T-helper 2 cell treated with Interferon-gamma antibody and Interleukin-4, amounts not matched to agents 100 ng/mL and 5 ng/mL, for 36 hours (primary cell): Measurements from ENCODE around the gene CLRN2. TPM values are rescaled to one million over a fixed set of nuclear protein-coding genes. Genes with fewer than 3 reads are reported as not detected.

ENCODE experiments used
- intact Hi-C: fragments of 100-400 bp; cut with micrococcal nuclease; formaldehyde crosslinking; loops from one replicate; pipeline ENCODE4 v1.15.1; 2023
- total RNA-seq: library from RNA; stranded (reverse); gene quantifications from 2 replicates; pipeline ENCODE4 v1.2.3, GENCODE V29; 2022

The CLRN2 gene
- total RNA-seq: not detected in 2 replicates

- intact Hi-C loops: loop anchor here (5.0 kb wide), 1 partner anchor 507 kb away; the partner anchor contains the start of gene LCORL
Observed at GRCh38 chr4:17514865-17515264, at the start of gene CLRN2. TSS of gene CLRN2 (plus strand) at chr4:17515165. CDS start at chr4:17515267, 102 bp downstream.

DNA sequence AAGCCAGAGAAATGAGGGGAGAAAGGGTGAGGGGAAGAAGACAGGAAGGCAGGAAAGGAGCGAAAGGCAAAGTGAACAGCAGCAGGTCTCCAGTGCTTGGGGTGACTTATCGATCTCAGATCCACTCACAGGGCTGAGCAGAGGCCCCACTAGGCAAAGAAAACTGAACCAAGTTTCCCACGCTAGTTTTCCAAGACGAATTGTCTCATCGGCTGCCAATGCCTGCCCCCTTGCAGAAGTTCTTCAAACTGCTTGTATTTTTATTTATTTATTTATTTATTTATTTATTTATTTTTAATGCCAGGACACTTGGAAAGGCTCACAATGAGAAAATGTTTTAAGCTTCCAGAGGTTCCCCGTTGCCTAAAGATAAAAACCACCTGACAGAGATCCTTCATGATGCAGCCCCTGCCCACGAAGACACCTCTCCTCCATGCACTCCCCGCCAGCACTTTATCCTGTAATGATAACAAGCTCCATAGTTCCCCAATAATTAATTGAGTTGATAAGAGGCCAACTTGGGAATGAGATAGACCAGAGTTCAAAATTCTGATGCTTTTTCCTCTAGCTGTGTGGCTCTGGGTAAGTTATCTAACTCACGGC, 46.2 kb upstream of the CLRN2 start:
- intact Hi-C loops: loop anchor here (1.0 kb wide), 1 partner anchor 121 kb away; no protein-coding TSS in a partner anchor

DNA sequence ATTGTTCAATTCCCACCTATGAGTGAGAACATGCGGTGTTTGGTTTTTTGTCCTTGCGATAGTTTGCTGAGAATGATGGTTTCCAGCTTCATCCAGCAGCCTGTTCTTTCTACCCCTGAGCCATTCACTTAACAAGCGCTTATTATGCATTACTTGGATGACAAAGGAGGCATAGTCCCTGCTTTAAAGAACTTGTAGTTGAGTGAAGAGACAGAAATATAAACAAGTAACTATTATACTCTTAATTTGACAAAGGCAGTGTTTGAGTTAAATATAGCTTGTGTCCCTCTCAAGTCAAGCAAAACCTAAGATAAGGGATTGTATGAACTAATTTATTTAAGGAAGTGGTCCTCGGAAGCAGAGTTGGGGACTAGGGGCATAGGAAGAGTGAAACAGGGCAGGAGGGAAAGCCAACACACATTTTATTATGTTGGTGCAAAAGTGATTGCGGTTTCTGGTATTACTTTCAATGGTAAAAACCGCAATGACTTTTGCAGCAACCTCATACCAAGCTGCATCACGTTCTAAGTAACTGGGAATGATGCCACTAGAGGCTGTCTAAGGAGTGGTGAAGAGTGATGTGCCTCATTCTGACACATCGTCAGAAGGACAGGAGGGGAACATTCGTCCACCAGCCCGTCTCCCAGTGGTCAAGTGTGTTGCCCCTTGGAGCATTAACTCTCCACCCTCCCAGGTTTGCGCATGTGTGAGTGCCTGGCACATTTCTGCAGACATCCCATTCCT, 44.9 kb upstream of the CLRN2 start:
- intact Hi-C loops: loop anchor here (5.0 kb wide), 1 partner anchor 1178 kb away; no protein-coding TSS in a partner anchor

GRCh38 chr4:17475481-17475880, 39.5 kb upstream of the CLRN2 start:
- intact Hi-C loops: no loop called here

DNA sequence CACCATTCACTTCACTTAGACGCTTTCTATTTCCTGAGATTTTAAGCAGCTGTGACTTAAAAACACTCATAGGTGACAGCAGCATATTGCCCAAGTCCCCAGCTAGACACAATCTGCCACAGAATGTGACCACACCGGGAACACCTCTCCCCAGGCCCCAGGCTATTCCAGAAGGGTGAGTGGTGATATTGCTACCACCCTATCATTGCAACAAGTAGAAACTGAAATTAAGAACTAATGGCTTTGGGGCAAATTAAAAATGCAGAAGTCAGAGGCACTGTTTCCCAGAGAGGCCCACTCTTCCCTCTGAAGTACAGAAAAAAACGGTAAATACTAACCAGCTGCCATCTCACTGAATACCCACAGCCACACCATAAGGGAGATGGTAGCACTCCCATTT, 38.1 kb upstream of the CLRN2 start:
- intact Hi-C loops: no loop called here

- intact Hi-C loops: no loop called here
Observed at GRCh38 chr4:17477774-17478472, 37.0 kb upstream of the CLRN2 start.

DNA sequence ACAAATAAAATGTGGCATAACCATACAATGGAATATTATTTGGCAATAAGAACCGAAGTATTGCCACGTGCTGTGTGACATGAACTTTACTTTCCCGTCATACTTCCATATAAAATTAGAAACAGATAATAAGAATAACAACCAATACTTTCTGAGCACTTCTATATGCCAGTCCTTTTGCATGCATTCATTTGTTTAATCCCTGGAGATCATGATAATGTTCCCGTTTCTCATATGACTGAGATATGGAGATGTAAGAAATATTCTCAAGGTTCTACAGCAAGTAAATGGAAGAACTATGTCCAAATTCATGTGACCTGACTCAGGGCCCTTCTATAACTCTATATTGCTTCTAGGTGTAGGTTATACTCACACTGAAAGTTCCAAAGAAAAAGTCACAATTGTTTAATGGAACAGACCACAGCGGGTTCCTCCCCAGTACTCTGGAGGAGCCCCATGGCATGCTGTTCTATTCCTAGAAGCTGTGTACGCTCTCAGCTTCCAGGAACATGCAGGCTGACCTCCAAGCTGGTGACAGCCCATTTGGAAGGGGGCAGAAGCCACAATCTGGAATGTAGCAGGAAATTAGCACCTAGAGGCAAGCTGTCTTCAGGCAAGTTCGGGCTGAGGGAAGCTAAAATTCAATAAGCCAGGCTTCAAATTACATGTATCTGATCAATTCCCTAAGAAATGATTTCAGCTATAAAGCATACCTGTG, 34.6 kb upstream of the CLRN2 start:
- intact Hi-C loops: no loop called here

GRCh38 chr4:17480955-17481354, 34.0 kb upstream of the CLRN2 start:
- intact Hi-C loops: no loop called here

- intact Hi-C loops: no loop called here
Observed at GRCh38 chr4:17482716-17483115, 32.2 kb upstream of the CLRN2 start.

GRCh38 chr4:17489123-17489522, 25.8 kb upstream of the CLRN2 start:
- intact Hi-C loops: no loop called here

DNA sequence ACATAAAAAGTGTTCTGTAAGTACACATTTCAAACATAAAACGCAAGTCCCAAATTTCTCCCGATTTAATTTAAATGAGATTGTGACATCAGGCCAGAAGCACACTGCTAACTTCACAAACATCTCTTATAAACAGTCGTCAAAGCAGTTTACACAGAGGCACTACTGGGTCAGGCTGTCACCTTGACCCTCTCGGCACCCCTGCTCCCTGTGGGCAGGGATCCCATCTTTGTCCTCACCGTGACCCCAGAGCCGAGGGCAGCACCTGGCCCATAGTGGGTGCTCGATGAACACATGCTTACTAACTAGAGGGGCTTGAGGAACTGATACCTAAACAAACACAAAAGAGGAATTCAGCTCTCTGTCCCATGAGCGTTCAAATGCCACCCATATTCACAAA, 25.2 kb upstream of the CLRN2 start:
- intact Hi-C loops: no loop called here

DNA sequence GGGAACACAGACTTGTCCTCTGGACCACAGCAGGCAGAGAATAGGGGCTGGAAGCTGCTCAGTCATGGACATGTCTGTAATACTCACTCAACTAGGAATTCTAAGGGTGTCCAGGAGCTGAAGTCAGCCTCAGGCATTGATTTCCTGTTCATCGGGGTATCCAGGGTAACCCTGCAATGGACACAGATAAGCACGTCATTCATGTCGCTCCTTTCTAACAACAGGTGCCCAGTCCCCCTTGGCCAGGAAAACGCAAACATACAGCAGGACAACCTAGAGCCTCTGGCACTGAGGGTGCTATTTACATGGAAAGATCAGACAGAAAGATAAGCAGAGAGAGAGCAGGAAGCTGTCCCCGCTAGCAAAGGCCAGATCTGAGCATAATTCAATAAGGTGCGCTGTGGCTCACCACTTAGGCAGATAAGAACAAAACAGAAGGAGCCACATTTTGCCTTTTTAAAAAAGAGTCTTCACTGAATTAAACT, 24.3 kb upstream of the CLRN2 start:
- intact Hi-C loops: no loop called here

GRCh38 chr4:17491196-17491595, 23.8 kb upstream of the CLRN2 start:
- intact Hi-C loops: no loop called here

- intact Hi-C loops: no loop called here
Observed at GRCh38 chr4:17492058-17492741, 22.8 kb upstream of the CLRN2 start.

DNA sequence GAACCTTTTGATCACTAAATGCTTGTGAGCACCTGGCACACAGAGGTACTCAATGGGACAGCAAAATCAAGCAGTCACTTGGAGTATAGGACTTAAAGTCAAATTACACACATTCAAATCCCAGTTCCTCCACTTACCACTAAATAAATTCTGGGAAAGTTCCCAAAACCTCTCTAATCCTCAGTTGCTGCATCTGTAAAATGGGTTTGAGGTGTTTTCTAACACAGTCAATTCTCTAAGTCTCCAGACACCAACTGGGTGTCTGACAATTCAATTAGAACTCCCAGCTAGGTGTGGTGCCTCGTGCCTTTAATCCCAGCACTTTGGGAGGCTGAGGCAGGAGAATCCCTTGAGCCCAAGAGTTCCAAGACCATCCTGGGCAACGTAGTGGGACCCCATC, 22.1 kb upstream of the CLRN2 start:
- intact Hi-C loops: no loop called here

DNA sequence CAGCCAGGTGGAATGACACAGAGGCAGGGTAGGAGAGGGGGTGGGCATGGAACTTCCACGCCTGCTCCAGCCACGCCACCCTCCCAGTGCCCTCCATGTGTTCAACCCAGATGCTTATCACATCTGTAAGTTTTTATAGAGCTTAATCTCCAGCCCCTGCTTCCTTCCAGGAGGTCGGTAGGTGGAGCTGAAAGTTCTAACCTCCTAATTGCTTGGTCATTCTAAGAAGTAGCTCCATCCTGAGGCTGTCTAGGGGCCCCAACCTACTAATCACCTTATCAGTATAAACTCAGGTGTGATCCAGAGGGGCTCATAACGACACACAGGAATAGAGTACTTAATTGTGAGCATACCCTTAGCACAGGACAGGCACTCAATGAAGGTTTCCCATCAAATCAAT, 21.3 kb upstream of the CLRN2 start:
- intact Hi-C loops: no loop called here

DNA sequence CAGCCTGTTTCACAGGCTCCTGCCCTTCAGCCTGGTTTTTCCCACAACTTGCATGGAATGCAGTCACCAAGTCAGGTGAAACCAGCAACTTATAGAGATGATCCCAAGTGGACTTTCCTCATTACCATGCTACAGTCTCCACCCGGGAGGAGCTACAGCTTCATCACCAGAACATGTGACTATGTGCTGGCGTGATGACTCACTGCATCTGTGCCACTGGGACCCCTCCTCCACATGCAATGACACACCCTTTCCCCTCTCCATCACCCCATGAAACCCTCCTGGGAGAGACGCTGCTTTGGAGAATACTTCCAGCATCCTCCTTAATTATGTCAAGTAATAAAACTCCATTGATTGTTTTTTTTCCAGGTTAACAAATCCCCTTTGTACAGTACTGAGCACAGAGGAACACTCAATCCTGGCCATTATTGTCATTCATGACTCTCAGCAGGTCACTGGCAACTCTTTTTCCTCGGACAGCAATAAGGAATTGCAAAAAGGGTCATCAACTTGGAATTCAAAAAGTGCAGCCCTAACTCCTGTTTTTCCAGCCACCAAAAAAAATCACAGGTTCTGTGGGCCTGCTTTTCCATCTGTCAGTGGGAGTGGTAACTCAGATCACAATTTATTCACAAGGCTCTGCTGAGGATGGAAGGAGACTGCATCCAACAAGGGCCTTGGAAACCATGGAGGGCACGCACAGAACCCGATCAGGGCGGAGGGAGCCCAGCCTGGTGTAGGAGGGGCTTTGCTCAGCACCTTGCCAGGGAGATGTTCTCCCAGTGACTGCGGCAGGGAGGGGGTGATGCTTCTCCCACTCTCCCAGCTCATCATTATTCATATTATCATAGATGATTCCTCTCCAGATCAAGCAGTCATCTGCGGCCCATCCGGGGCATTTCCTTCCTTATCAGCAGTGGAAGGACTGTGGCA, 20.4 kb upstream of the CLRN2 start:
- intact Hi-C loops: no loop called here

DNA sequence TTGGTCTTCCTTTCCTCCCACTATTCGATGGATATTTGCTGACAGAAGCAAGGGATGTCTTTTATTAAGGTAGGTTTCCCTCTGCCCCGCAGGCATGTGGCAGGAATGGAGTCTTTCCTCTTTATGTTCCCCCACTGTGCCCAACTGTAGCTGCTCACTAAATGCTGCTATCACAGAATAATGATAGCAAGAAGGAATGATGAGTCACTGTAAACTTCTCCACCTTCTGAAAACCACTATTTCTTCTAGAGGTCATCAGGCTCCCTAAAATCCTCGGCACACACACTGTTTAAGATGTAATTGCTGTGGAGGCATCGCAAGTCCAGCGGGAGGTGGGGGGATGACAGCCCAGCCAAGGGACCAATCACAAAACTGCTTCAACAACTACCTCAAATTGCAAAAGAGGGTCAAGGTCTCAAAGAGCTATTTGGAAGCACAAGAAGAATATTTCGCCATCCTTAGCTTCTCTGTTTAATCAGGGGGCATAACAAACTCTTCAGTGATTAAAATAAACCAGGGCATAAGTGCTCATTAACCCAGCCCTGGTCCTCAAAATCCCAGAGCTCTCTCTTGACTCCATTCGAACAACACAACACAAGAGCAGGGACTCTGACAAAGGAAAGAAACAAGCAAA, 17.0 kb upstream of the CLRN2 start:
- intact Hi-C loops: no loop called here

DNA sequence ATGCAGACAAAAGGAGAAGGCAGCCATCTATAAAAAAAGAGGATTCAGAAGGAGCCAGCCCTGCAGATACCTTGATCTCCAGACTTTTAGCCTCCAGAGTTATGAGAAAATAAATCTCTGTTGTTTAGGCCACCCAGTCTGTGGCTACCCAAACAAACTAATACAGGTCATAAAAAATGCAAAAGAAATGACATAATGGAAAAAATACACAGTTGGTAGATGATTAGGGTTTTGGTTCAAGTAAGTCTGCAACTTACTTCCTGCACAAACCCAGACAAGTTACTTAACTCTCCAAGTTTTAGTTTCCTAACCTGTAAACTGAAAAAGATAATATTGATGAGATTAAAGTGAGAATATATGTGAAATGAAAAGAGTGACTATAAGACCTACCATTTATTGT, 14.4 kb upstream of the CLRN2 start:
- intact Hi-C loops: no loop called here
